Measurements from ENCODE around the gene SGTA. TPM values are rescaled to one million over a fixed set of nuclear protein-coding genes. Genes with fewer than 3 reads are reported as not detected.

SGTA gene
- total and polyA plus RNA-seq, 2 of the 4 experiments (the other 2 are of a cell fraction) = 17.4 to 72.9 TPM

- Histone ChIP-seq H3K27me3 (ENCODE audit: control insufficient read depth, insufficient read depth, low read length) (no peaks in the 10 kb centered on the region), H2AK9ac (replicated peaks; ENCODE audit: low read depth, low read length, poor library complexity) (no peak overlapping the region), H3K9me1 (ENCODE audit: insufficient read depth, low read length) (no peaks in the 10 kb centered on the region), H3K36me3 (ENCODE audit: control insufficient read depth, insufficient read depth, low read length) (peaks cover 46% of the 10 kb centered on the region), H2BK20ac (ENCODE audit: low read depth, low read length) (no peak overlapping the region), H2AK5ac (ENCODE audit: low read depth, low read length) (no peak overlapping the region), H3K79me1 (ENCODE audit: low read depth in 1 of 2, low read length in 2 of 2) (peaks cover 0 to 34% of the 10 kb centered on the region in 2 experiments; a peak in 2 of 4 replicates), H4K91ac (ENCODE audit: insufficient read depth, low read depth, low read length) (no peak overlapping the region), H3K4me1 (ENCODE audit: control insufficient read depth, insufficient read depth, low read length) (no peaks in the 10 kb centered on the region), H3K9ac (ENCODE audit: low read depth, low read length) (no peak overlapping the region), H3K4ac (ENCODE audit: low read depth, low read length) (no peak overlapping the region), H2BK120ac (ENCODE audit: low read depth, low read length) (no peak overlapping the region), H3K9me3 (ENCODE audit: control insufficient read depth, insufficient read depth, low read length) (no peaks in the 10 kb centered on the region), H3K18ac (ENCODE audit: low read depth, low read length) (no peak overlapping the region), H4K8ac (ENCODE audit: low read depth in 2 of 2, low read length in 2 of 2) (no peak overlapping the region), H3K27ac (ENCODE audit: insufficient read depth, low read length) (no peak overlapping the region), H4K5ac (ENCODE audit: low read depth, low read length) (no peak overlapping the region), H3K14ac (replicated peaks; ENCODE audit: low read depth, low read length) (no peak overlapping the region), H3K23ac (ENCODE audit: low read depth, low read length) (no peak overlapping the region), H3K4me3 (ENCODE audit: insufficient read depth, low read depth, low read length) (no peak overlapping the region), H2BK5ac (ENCODE audit: low read depth, low read length, poor library complexity, severe bottlenecking) (no peak overlapping the region), H4K20me1 (ENCODE audit: insufficient read depth, low read length) (no peaks in the 10 kb centered on the region; the same call in none of the 2 replicates), H3K56ac (ENCODE audit: extremely low read depth, insufficient read depth, low read length) (no peak overlapping the region), H2BK15ac (ENCODE audit: low read depth, low read length) (no peak overlapping the region), H2AFZ (replicated peaks; ENCODE audit: low read length, poor library complexity) (no peak overlapping the region), H3K4me2 (ENCODE audit: low read depth, low read length) (no peak overlapping the region)
- WGBS, 2 experiments (ENCODE audit: extremely low coverage in 2 of 2, insufficient read length in 1 of 2) = 90% methylated on average over 7 of the region's 23 CpGs; no CpG with 5 or more reads in 1 of the 2 experiments
- TF ChIP-seq RAD21 (IDR thresholded peaks at IDR 0.05; ENCODE audit: low read length) (no peak), RFX5 (IDR thresholded peaks at IDR 0.05; ENCODE audit: low read depth, low read length) (no peak), MAZ (IDR thresholded peaks at IDR 0.05; ENCODE audit: borderline replicate concordance, low read depth, low read length) (no peak), MAFK (IDR thresholded peaks at IDR 0.05; ENCODE audit: low read depth, low read length) (no peak), FOS (IDR thresholded peaks at IDR 0.05; ENCODE audit: low read depth, low read length) (no peak), CHD1 (IDR thresholded peaks at IDR 0.05; ENCODE audit: low read depth, low read length) (no peak), CTCF (conservative IDR thresholded peaks at IDR 0.05; ENCODE audit: low read depth, low read length) (no peak)
- dilution Hi-C loops (cut with HindIII; ENCODE audit: low sequenced_read_pairs, unreplicated experiment) = no loop called here
- ATAC-seq (ENCODE audit: low read depth) = no peak
- in situ Hi-C loops (cut with MboI; ENCODE audit: low sequenced_read_pairs) = no loop called here
- DNase-seq = no peak
- ChIA-PET POLR2A (ENCODE audit: unreplicated experiment) (no interaction called here), CTCF (no interaction called here)
- BruUV-seq (replicated peaks) = no TSS peak
- intact Hi-C loops (cut with micrococcal nuclease) = no loop called here
These were observed 13.7 kb upstream of the SGTA start for GRCh38 chr19:2796659-2797266.

Measured in IMR-90 (cell line).